Brain microvascular endothelial cell (primary cell): Measurements from ENCODE around the gene NT5C1A.
A peak's percentile ranks its signal among the peaks of the same experiment; 100 is the strongest.

Experiments used
- DNase-seq: peaks from one replicate; pipeline ENCODE4 v3.0.0-alpha.2; 2020
- H3K27ac ChIP-seq: fragments of 250-450 bp; sonication (Bioruptor Pico); 2 replicates; pipeline ENCODE4 v1.5.1; 2020; ENCODE audit warnings: mild to moderate bottlenecking, moderate library complexity
- H3K27me3 ChIP-seq: fragments of 250-450 bp; sonication (Bioruptor Pico); replicated peaks from 2 replicates; pipeline ENCODE4 v1.5.1; 2020; ENCODE audit warnings: mild to moderate bottlenecking
- H3K36me3 ChIP-seq: fragments of 250-450 bp; sonication (Bioruptor Pico); replicated peaks from 2 replicates; pipeline ENCODE4 v1.5.1; 2020; ENCODE audit warnings: mild to moderate bottlenecking
- H3K4me3 ChIP-seq: 2 replicates; pipeline ENCODE4 v1.5.1; 2011; ENCODE audit warnings: low read depth, mild to moderate bottlenecking, control low read depth, low read length, moderate library complexity
- in situ Hi-C: cut with HindIII; loops from 2 replicates; pipeline ENCODE4 v1.10.0; 2017; ENCODE audit warnings: low sequenced_read_pairs, low pct_ligation_motif_present
- TF ChIP-seq, protein P1 (sequence below): IDR thresholded peaks from 2 replicates; pipeline ENCODE4 v1.5.1; 2011; ENCODE audit warnings: low read depth, mild to moderate bottlenecking, moderate library complexity, low read length, control low read depth, inconsistent platforms; ENCODE audit errors: missing control alignments

Gene NT5C1A

DNA sequence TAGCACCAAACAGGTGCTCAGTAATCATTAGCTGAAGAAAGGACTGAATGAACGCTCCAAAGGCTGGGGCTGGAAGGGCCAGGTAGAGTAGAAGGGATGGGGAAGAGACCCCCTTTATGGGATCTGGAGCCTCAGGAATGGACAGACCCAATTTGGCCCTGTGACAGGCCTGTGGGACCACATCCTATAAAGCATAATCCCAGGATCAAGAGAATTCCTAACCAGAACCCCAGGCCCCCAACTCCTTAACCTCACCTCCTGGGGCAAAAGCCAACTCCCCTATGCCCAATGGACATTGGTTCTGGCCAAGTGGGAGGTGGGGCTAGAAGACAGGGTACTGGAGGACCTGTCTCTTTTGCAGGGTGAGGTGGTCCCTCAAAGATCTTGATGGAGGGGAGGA is 10.1 kb upstream of the NT5C1A start:
- H3K36me3 ChIP-seq: no peaks in the 10 kb centered on the region
- in situ Hi-C loops: no loop called here
- DNase-seq: no peak
- TF ChIP-seq, protein P1, sequence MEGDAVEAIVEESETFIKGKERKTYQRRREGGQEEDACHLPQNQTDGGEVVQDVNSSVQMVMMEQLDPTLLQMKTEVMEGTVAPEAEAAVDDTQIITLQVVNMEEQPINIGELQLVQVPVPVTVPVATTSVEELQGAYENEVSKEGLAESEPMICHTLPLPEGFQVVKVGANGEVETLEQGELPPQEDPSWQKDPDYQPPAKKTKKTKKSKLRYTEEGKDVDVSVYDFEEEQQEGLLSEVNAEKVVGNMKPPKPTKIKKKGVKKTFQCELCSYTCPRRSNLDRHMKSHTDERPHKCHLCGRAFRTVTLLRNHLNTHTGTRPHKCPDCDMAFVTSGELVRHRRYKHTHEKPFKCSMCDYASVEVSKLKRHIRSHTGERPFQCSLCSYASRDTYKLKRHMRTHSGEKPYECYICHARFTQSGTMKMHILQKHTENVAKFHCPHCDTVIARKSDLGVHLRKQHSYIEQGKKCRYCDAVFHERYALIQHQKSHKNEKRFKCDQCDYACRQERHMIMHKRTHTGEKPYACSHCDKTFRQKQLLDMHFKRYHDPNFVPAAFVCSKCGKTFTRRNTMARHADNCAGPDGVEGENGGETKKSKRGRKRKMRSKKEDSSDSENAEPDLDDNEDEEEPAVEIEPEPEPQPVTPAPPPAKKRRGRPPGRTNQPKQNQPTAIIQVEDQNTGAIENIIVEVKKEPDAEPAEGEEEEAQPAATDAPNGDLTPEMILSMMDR: no peak
- H3K27ac ChIP-seq: no peak overlapping the region
- H3K4me3 ChIP-seq: no peak overlapping the region
- H3K27me3 ChIP-seq: peaks cover 44% of the 10 kb centered on the region

DNA sequence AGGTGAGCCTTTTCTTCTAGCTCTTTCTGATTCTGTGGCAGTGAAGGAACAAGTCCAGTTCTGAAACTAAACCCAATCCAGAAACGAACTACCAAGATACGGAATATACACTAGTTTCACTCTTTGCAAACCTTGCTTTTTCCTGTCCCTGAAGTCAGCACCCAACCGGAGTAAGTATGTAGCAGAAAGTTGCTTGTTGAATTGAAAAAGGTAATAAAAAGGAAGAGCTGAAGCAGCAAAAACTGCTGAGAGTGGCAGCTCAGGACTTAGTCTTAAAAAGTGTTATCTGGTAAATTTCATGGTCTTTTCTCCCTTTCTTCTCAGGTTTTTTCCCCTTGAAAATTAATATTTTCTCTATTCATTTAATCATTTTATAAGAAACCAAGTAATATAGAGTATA is 9.4 kb upstream of the NT5C1A start:
- peaks cover 43% of the 10 kb centered on the region for H3K27me3 ChIP-seq
- TF ChIP-seq, protein P1: no peak
- H3K4me3 ChIP-seq: no peak overlapping the region
- no peak for DNase-seq
- no peaks in the 10 kb centered on the region for H3K36me3 ChIP-seq
- in situ Hi-C loops: no loop called here
- H3K27ac ChIP-seq: no peak overlapping the region

DNA sequence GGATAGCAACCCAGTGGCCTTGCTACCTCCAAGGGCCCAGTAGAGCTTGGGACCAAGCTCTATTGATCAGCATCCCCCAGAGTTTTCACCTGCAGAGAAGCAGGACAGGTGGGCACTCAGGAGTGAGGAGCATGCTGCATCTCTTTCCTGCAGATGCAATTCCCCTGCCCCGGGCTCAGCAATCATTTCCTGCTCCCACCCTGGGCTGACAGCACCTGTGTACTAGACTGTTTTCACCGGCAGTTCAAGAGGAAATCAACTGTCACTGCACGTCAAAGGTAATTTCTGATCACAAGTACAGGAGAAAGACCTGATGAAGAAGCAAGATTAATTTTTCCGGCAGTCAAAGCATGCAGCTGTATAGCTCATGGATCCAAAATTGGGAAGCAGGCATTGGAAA is 8.8 kb upstream of the NT5C1A start:
- TF ChIP-seq, protein P1: no peak
- Histone ChIP-seq H3K27me3 (peaks cover 43% of the 10 kb centered on the region), H3K27ac (no peak overlapping the region), H3K4me3 (no peak overlapping the region), H3K36me3 (no peaks in the 10 kb centered on the region)
- in situ Hi-C loops: no loop called here
- no peak for DNase-seq

DNA sequence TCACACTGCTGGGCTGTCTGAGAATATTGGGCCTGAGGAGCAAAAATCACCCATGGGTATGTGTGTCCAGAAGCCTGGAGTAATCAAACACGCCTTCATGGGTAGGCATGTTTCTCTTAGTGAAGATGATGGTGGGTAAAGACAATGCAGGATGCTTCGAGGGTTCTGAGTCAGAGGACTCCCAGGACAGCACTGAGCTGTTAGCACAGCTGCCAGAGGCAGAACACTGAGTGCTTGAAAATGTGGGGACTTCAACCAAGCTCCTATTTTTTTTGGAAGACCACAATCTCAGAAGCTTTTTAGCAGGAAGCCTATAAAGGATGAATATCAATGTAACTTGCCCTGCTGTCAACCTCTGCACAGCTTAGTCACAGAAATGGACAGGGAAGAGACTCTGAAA is 7.9 kb upstream of the NT5C1A start:
- H3K27me3 ChIP-seq: peaks cover 37% of the 10 kb centered on the region
- H3K27ac ChIP-seq: no peak overlapping the region
- peak; percentile 25 for DNase-seq
- no peaks in the 10 kb centered on the region for H3K36me3 ChIP-seq
- in situ Hi-C loops: no loop called here
- TF ChIP-seq, protein P1: no peak
- no peak overlapping the region for H3K4me3 ChIP-seq

DNA sequence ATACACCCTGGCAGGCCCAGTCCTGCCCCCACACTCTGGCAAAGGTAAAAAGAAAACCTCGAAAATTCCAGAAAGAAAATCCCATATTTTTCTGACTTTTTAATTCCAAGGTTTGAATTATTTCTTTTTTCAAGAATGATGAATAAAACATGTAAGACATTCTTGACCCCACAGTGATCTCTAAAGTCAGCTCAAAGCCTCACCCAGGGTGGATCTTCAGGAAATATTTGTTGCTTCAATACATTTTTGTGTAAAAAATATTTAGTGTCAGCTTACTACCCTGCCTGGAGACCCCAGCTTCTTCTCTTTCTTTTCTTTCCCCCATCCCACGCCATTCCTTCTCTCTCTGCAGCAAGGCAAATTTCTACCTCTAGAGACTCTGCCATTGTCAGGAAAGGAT is 7.0 kb upstream of the NT5C1A start:
- Histone ChIP-seq H3K27ac (no peak overlapping the region), H3K4me3 (no peak overlapping the region), H3K36me3 (no peaks in the 10 kb centered on the region), H3K27me3 (peaks cover 30% of the 10 kb centered on the region)
- in situ Hi-C loops: no loop called here
- DNase-seq: no peak
- TF ChIP-seq, protein P1: no peak

DNA sequence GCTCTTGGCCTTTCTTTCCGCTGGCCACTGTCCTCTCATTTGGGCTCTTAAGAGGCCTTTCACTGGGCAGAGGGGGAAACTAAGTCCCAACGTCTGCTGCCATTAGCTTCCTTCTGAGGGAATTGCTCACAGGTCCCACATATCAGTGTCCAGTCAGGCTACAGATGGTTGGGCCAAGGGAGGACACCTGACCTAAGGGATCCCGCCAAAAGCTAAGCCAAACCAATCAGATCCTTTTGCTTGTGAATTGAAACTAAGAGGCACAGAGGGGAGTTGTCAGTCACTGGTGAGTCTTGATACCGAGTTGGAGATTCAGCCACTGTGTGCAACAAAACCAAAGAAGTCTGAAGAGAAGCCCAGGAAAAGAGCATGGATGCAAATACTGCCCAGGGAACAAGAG is 5.7 kb upstream of the NT5C1A start:
- TF ChIP-seq, protein P1: no peak
- in situ Hi-C loops: no loop called here
- Histone ChIP-seq H3K27ac (no peak overlapping the region), H3K36me3 (no peaks in the 10 kb centered on the region), H3K27me3 (peaks cover 23% of the 10 kb centered on the region), H3K4me3 (no peak overlapping the region)
- DNase-seq: no peak
